ENCODE data around the gene OR51E1.

The OR51E1 gene

DNA sequence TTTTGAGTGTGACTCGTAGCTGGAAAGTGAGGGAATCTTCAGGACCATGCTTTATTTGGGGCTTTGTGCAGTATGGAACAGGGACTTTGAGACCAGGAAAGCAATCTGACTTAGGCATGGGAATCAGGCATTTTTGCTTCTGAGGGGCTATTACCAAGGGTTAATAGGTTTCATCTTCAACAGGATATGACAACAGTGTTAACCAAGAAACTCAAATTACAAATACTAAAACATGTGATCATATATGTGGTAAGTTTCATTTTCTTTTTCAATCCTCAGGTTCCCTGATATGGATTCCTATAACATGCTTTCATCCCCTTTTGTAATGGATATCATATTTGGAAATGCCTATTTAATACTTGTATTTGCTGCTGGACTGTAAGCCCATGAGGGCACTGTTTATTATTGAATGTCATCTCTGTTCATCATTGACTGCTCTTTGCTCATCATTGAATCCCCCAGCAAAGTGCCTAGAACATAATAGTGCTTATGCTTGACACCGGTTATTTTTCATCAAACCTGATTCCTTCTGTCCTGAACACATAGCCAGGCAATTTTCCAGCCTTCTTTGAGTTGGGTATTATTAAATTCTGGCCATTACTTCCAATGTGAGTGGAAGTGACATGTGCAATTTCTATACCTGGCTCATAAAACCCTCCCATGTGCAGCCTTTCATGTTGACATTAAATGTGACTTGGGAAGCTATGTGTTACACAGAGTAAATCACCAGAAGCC, 11.0 kb downstream of the OR51E1 start:
- no peak for DNase-seq

DNA sequence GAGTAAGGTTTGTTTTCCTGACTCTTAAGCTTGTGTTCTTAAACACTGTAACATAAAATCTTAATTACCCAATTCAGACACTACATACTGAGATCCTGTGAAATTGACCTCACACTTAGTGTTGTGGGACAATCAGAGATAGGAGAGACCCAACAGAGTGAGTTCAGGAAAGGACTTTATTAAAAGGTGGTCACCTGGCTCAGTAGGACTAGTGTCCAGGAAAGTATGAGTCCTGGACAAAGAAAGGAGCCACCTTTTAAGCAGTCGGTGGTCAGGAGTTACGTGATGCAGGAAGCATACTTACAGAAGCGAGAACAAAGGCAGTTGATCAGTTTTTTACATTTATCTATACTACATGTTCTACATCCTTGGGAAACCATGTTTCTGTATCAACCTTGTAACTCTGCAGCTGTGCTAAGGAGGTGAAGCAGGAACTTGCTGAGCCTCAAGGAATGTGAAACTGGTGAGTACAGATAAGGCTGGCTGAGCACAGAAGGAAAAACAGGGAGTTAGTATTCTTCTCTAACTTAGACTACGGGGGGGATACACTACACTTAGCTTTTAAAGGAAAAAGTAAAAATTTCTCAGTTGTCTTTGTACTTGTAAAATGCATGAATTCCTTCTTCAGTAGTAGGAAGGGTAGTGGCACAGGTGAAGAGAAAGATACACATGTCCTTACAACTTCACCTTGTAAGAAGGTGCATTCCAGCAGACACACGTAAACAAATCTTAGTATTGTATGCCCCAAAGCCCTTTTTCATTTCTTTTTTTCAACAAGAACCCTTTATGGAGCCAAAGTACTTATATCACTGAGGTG, 15.1 kb downstream of the OR51E1 start:
- DNase-seq = no peak

DNA sequence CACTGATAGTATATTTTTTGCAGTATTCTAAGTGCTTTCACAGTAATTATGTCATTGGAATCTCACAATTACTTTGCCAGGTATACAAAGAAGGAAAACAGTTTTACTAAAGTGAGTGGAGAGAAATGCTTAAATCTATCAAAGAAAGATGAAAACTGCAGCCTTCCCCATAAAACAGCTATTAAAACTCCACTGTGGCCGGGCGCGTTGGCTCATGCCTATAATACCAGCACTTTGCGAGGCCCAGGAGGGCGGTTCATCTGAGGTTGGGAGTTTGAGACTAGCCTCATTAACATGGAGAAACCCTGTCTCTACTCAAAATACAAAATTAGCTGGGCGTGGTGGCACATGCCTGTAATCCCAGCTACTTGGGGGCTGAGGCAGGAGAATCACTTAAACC, 19.1 kb downstream of the OR51E1 start:
- no peak for DNase-seq

DNA sequence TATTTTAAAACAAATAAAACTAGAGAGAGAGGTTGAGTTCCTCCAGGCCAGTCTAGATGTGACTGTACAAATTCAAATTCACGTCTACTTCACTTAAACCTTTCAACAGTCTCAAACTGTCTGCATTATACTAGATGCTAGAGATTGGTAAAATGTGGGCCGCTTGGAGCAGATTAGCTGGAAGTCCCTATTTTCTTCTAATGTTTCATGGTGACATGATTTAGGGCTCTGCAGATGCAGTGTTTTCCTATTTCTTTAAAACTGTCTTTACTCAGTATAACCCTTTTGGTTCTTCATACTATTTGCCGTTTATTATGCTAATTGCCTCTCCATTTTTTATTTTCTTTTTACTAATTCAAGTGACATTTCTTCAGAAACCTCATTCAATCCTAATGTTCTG, 20.4 kb downstream of the OR51E1 start:
- no peak for DNase-seq

DNA sequence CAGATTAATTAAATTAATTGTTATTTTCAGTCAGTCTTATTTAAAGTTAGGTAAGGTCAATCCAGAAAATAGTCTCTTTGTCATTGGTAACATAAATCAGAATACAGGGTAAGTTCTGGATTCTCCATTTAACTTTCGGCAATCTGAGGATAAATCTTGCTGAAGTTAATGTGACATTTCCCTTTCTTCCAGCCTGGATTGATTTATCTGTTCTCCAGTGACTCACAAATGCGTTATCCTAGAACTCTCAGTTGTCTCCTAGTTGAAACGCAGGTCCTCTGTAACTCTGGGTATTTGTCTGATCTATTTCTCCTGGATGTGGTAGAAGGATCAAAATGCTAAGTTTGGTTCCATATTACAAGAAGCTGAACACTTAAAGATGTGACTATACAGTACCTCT, 21.0 kb downstream of the OR51E1 start:
- no peak for DNase-seq

DNA sequence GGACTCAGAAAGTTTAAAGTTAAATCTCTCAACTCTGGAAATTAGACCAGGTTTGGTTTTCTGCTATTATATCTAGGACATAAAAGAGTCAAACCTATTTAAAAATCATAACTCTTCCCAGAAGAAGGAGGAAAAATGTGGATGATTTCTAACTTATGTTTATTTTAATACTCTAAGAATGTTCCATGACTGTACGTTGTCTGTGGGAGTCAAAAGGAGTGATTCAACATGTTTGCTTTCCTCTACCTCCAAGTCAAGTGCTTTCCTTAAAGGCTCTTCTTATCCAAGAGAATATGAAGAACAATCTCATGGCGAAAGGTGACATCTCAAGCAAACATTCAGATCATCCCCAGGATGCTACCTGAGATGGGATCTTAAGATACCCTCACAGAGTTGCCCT, 21.6 kb downstream of the OR51E1 start:
- DNase-seq = no peak

DNA sequence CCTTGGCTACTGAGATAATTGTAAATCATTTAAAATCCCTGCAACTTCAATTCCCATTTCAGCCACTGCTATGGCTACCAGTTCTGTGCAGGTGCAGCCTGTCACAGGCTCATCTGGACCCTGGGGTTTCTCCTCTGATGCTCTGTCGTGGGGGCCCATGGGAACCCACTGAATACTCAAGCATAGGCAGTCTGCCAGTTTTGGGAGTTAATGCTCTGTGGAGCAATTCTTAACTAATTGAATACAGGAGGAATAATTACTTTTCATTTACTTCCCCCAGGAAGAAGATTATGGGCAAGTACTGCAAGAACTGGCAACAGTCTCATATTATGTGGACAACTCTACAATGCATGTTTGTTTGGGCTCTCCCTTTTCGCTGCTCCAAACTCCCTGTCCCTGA, 28.0 kb downstream of the OR51E1 start:
- DNase-seq = no peak

DNA sequence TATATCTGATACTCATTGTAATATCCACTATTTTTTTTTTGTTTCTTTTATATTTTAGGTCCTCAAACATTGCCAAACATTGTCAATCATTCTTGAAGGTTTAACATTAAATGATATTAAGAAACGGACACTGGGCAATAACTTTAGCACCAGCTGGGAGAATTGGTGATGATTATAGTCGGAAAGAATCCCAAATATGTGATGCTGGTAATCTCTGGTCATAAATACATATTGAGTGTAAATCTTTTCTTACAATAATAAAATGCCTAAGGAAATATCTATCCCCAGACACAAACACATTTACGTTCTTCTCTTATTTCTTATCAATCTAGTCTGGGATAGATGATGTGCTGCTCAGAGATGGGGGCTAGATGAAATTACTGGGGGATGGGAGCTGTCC, 28.7 kb downstream of the OR51E1 start:
- DNase-seq = no peak

DNA sequence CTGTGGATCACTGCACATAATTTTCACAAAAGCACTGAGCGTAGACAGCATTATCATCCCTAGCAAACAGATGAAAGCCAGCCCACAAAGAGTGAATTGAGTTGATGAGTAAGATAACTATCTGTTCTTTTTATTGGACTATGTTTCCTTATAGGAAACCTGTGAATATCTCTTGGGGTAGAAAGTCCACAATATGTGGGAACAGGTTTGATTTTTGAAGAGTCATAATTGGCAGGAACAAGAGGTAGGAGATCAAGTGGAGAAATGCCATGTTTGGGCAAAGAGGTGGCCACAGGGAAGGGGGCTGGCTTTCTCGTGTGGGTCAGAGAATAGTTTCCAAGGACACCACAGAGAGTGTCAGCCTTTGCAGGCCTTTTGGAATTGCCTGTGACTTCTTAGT, 30.0 kb downstream of the OR51E1 start:
- no peak for DNase-seq

DNA sequence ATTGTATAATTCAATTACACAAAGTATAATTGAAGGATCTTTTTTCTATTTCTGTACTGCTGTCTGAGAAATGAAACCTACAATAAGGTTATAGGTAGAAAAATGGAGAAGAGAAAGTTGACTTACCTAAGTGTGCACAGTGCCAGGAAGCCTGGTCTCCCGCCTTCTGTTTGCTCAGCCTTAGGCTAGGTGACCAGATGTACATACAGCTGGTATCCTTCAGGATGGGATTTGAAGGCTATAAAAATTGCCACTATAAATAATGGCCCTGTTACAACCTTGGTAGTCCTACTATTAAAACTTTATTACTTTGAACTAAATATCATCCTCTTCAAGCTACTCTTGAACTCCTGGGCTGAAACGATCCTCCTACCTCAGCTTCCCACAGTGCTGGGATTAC, 34.2 kb downstream of the OR51E1 start:
- DNase-seq = no peak

DNA sequence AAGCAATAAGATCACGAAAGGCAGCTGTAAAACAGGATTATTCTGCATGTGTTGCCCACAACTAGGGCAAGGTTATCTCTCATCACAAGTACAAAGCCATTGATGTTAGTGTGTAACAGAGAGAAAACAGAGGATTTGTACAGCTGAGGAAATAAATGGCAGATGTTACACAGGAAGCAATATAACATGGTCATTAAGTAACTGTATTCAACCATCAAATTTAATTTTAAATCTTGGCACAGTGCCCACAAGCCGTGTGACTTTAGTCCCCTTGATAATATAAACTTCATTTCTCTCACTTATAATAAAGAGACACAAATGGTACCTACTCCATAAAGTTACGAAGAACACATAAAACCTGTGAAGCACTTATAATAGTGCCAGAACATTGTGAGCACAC, 36.6 kb downstream of the OR51E1 start:
- no peak for DNase-seq

DNA sequence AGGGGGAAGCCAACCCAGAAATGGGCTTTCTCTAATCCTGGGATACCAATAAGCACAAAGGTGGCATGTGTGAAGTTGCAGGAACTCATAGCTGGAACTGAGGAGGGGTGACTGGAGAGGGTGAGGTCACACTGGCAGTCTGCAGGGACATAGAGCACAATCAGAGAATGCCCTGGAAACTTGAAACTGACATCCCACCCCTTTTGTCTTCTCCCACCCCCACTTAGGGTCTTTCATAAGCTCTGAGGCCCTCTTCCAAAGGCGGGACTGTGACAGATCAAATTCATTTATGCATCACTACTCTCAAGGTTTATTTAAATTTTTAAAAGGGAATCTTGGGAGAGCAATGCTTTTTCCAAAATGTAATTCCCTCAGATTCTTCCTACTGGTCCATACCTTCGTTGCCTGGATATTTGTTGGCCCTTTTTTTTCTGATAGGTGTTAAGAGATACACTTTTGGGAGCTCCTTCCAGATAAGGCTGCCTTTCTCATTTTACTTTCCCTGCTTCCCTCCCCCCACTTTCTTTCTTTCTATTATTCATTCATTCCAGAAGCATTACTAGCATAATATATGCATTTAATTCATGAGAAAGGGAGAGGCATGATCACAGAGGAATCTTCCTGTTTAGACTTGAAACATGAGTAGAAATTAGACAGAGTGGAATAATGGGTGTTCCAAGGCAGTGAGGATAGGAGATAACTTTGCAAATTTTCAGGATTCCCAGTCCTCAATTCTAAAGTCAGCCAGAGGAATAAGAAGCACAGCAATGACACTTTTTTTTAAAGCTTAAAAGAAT, 39.0 kb downstream of the OR51E1 start:
- DNase-seq = no peak

DNA sequence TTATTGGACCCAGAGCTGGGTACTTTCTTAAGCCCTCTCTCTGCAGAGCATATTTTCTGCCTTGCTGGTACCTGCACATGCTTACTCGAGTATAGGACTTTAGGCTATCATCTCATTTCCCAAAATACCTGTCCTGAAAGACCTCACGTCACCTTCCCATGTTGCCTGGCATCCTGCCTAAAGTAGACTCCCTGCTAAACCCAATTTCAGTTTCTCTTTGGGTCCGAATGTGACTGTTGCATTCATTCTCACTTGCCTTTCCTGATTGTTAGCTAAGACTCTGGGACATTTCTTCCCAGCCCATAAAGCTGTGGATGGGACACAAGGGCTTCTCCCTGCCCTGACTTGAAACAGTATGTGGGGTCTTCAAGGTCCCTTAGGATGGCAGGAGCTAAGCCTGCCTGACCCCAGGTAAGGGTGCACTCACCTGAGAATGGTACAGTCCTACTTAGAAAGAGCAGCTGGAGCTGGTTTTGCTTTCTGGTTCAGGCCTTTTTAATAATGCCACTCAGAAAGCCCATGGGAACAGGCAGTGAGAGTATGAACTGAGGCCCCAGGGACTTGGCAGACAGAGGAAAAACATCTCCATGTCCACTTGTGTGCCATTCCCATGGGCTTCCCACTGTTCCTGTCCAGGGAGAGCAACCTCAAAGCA, 41.0 kb downstream of the OR51E1 start:
- no peak for DNase-seq

DNA sequence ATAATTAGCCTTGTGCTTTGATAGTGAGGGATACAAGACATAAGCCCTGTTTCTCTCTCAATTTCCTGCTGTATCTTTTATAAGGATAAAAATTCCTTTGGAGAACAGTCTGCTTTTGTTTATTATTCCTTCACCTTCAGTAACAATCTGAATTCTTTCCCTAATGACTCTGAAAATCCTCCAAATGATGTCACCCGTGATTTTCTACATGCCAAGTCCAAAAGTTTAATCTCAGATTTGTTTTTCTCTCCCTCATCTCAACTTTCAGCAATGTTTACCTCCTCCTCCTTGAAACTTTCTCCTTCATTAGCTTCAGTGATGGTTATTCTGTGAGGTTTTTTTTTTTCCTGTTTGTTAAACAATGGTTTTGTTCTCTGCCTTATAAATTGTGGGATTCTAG, 51.7 kb downstream of the OR51E1 start:
- no peak for DNase-seq

DNA sequence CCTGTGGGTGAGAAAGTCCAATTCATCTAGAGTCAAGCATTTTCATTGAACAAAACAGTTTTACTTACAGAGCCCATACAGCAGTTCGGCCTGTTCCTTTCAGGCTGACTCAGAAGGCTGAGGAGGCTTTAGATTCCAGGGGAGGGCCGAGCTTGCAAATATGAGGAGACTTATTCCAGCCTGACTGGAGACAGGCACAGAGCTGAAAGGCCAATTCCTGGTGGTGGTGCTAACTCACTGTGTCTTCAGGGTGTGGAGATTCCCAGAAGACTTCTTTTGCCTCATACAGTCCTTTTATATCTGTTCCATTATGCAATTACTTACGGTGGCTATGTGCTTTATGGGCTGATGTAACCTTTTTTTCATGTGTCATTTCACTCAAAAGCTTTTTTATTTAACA, 53.8 kb downstream of the OR51E1 start, which contains the start of gene OR51E2:
OR51E2 (minus strand) TSS at position 269 of the 400 bp plus-strand sequence. CDS start 15,142 bp downstream, outside the sequence.
- no peak for DNase-seq

DNA sequence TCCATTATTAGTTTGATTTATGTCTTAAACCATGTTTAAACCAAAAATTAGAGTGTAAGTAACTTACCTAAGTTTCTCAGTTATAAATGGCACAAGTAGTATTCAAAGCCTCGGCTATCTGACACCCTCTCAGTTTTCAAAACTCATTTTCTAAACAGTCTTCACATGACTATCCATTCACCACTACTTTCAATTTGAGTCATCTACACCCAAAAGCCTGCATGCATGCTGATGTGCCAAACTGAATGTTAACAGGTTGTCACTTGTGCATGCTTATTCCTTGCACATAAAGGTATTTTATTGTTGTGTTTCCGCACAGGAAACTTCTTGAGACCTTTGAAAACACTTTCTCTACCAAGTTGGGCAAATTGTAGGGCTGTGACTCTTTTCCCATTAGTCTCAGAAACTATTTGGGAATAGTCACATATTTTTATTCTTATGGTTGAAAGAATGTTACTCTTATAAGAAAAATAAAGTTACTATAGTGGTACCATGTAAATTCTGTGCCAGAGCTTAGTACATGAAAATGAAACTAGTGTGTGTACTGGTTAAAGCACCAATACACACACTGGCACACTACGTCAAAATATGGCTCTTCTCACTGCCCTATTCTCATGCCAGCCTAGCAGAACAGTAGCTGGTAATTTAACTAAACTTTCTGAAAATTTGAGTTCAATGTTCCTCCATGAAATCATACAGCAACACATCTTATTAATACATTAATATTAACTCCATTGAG, 56.1 kb downstream of the OR51E1 start:
- peak in 1 of 5 donors; percentile 51 for DNase-seq

DNA sequence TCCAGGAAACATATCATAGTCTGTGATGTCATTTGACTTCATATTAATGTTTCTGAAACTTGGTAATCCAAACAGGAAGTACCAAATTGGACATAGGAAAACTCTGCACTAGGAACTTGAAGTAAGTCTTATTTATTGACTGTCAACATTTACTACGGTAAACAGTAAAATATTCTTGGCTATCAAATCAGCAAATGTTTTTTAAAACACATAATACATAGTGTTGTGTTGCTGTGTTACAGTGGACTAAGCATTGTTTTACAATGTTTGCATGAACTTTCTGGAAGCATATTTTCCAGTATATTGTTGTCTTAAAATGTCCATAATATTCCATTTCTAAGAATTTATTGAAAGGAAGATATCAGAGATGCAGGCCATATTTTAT, 56.6 kb downstream of the OR51E1 start:
- DNase-seq = no peak

DNA sequence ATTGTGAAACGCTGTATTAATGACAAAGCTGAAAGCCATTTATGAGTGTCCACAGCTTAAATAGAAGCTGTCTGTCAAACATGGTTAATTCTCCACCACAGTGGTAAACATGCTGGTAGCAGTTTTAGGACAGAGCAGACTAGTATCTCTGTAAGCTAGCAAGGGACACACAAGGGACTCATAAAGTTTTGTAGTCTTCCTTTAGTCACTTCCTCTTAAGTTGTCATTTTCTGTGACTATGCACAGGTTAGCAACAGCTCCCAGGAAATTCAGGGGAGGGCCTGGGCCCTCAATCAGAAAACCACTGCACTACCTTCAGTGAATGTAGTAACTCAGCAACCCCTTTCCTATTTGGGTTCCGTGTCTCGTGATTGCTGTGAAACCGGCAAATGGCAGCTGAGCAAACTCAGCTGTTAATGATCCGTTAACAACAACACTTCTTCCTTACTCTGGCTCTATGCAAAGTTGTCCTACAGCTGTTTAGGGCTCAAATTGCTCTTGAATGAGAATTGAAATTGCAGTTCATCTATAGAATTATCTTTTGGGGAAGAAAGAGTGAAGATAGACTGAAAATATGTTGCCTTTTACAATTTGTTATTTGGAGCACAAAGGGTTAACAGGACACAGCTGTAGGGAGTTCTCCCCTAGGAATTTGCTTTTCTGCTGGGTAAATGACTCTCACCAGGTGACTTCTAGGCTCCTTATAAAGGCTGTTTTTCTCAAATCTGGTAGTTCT, 60.4 kb downstream of the OR51E1 start, which contains the start of gene MMP26:
MMP26 (plus strand) TSS at position 731 of the 736 bp plus-strand sequence.
- no peak for DNase-seq

DNA sequence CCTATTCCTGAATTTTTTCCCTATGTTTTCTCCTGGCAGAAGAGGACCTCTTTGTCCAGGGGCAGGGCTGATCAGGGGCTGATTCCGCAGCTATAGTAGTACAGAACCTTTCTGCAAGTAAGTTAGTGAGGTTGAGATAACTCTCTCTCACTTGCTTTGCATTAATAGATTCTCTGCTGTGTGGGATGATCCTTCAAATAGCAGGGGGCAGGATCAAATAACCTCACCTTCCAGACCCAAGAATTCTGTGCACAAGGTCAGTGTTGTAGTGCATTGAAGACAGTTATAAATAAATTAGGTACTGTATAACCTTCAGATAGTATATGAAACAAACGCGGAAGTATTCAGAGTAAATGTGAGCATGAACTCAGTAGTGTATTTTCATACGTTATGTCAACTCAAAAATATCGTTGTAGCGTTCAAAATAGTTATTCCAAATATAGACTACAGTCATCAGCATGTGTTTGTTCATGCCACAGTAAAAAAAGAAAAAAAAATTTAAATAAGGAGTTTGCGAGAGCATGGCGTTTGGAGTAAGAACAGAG, 61.1 kb downstream of the OR51E1 start:
- no peak for DNase-seq

All from T-helper 1 cell (primary cell).